Tibial nerve (tissue), 4 donors: ENCODE results near the gene GPR132.

Experiments
- EP300 ChIP-seq, 2 donors: sonication (generic); formaldehyde crosslinking; IDR thresholded peaks; one replicate each; pipeline ENCODE4 v1.6.1; 2017; ENCODE audit warnings: antibody characterized with exemption in 2 of 2, mild to moderate bottlenecking in 1 of 2
- TF ChIP-seq, protein P1 (sequence below), 5 experiments: fragments of 200-600 bp in 3 of 5; fragments of 450-650 bp in 2 of 5; sonication (generic) in 3 of 5; IDR thresholded peaks; one replicate each; pipeline ENCODE4 v1.5.1; 2016 to 2019; ENCODE audit warnings: antibody characterized with exemption in 5 of 5, mild to moderate bottlenecking in 3 of 5, moderate library complexity in 2 of 5

DNA sequence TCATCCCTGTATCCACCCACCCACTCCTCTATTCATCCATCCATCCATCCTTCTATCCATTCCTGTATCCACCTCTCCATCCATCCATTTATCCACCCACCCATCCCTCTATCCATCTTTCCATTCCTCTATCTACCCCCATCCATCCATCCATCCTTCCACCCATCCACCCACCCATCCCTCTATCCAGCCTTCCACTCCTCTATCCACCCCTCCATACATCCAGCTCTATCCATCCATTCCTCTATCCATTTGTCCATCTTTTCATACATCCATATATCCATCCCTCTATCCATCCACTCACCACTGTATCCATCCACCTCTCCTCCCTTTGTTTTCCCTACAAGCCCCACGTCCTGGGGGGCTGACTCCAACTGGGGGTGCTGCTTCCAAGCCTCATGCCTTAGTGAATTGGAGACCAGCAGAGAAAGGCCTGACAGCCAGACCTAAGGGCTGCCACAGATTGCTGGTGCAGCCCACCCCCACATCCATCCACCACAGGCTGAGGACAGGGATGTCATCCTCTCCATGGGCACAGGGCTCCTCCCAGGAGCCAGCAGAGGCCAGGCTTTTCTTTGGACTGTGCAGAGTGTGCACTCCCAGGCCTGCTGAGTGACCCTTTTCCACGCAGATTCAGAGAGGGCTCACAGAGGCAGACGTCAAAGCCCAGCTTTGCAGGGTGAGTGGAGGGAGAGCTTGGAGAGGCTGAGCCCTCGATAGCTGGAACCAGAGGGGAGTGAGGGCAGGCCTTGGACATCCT, 18.9 kb upstream of the GPR132 start:
- TF ChIP-seq, protein P1, sequence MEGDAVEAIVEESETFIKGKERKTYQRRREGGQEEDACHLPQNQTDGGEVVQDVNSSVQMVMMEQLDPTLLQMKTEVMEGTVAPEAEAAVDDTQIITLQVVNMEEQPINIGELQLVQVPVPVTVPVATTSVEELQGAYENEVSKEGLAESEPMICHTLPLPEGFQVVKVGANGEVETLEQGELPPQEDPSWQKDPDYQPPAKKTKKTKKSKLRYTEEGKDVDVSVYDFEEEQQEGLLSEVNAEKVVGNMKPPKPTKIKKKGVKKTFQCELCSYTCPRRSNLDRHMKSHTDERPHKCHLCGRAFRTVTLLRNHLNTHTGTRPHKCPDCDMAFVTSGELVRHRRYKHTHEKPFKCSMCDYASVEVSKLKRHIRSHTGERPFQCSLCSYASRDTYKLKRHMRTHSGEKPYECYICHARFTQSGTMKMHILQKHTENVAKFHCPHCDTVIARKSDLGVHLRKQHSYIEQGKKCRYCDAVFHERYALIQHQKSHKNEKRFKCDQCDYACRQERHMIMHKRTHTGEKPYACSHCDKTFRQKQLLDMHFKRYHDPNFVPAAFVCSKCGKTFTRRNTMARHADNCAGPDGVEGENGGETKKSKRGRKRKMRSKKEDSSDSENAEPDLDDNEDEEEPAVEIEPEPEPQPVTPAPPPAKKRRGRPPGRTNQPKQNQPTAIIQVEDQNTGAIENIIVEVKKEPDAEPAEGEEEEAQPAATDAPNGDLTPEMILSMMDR (IDR thresholded peaks at IDR 0.05): no peak
- TF ChIP-seq EP300 (IDR thresholded peaks at IDR 0.05): no peak
